Panc1 (cell line): Measurements from ENCODE around the gene GRK1.

ENCODE experiments used
- CTCF ChIP-seq: fragments of 450-650 bp; IDR thresholded peaks from 2 replicates; pipeline ENCODE4 v1.5.1; 2017; ENCODE audit warnings: mild to moderate bottlenecking
- POLR2AphosphoS5 ChIP-seq: IDR thresholded peaks from 2 replicates; pipeline ENCODE4 v1.6.1; 2012; ENCODE audit warnings: mild to moderate bottlenecking, low read depth, low read length, moderate library complexity

GRCh38 chr13:113647351-113648215, 19.4 kb upstream of the GRK1 start:
- TF ChIP-seq CTCF = no peak
- no peak for TF ChIP-seq POLR2AphosphoS5
